ENCODE measurements around the gene VPS45. TPM values are rescaled to one million over a fixed set of nuclear protein-coding genes. Genes with fewer than 3 reads are reported as not detected.

The VPS45 gene
- polyA plus RNA-seq, 3 donors = 36.0 to 41.9 (median 36.8) TPM

DNA sequence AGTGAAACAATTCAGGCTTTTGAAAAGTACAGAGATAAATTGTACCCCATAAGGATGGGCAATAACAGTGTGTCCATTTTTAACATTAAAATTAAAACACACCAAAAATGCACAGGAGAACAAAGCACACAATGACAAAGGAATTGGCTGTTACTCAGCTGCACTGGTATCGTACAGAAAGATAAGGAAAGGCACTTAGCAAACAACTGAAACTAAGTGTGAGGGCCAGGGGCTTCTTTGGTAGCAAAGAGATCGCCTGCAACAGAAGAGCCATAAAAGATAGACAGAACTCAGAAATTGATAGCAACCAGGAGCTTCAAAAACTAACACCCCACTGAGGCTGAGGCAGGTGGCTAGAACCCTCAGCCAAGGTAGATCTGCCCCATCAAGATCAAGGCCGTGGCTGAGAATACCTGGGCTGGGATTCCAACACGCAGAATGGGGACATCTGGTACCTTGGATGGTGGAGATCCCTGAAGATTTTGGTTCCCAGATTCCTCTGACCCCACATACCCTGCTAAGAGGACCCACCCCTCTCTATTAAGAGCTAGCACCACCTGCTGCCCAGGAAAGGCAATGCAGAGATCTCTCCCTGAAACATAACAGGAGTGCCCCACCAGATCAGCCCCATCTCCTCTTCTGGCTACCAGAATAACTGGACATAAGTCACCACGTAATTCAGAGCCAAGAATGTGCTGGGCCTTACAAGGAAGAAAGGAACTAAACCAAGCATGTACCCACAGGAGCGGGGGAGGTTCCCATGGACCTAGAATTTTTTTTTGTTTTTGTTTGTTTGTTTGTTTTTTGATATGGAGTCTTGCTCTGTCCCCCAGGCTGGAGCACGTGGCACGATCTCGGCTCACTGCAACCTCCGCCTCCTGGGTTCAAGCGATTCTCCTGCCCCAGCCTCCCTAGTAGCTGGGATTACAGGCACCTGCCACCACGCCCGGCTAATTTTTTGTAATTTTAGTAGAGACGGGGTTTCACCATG is 98.3 kb downstream of the VPS45 start:
- Mint-ChIP-seq H3K9me3 (no peaks in the 10 kb centered on the region), H3K27ac (peak overlapping the region; percentile 95 to 99 (median 99)), H3K36me3 (peaks cover 12 to 16% of the 10 kb centered on the region in 2 donors), H3K4me1 (peaks cover 80% of the 10 kb centered on the region), H3K4me3 (peak overlapping the region; percentile 27 to 28), H3K27me3 (ENCODE audit: low read depth in 3 of 3) (peaks cover 0 to 2% (median 0%) of the 10 kb centered on the region in 3 donors)
- Histone ChIP-seq H2AFZ (ENCODE audit: insufficient read depth, low read depth, low read length, poor library complexity, severe bottlenecking) (no peak overlapping the region), H3K27me3 (ENCODE audit: control insufficient read depth in 2 of 2, insufficient read depth in 2 of 2, low read length in 2 of 2) (no peaks in the 10 kb centered on the region), H3K4me1 (ENCODE audit: control insufficient read depth in 1 of 2, insufficient read depth in 2 of 2, low read length in 2 of 2) (peaks cover 64 to 77% of the 10 kb centered on the region in 2 donors), H3K4me3 (replicated peaks in 1 of 3; ENCODE audit: low read depth in 2 of 3, low read length in 3 of 3) (peak overlapping the region in 1 of 3 experiments; percentile 83), H3K4me2 (replicated peaks; ENCODE audit: extremely low read depth, low read length, poor library complexity, severe bottlenecking) (peak overlapping the region; percentile 86), H3K9me3 (replicated peaks in 1 of 2; ENCODE audit: control insufficient read depth in 1 of 2, insufficient read depth in 1 of 2, low read length in 2 of 2) (no peaks in the 10 kb centered on the region), H4K20me1 (ENCODE audit: insufficient read depth, low read length) (no peaks in the 10 kb centered on the region), H3K9ac (ENCODE audit: insufficient read depth, low read length, poor library complexity, severe bottlenecking) (no peak overlapping the region), H3K36me3 (replicated peaks in 1 of 2; ENCODE audit: control insufficient read depth in 1 of 2, insufficient read depth in 2 of 2, low read length in 2 of 2) (no peaks in the 10 kb centered on the region), H3K27ac (ENCODE audit: low read depth in 1 of 2, low read length in 2 of 2) (peak overlapping the region; percentile 64 to 97), H3K79me2 (ENCODE audit: insufficient read depth, low read length) (peaks cover 11% of the 10 kb centered on the region)
- 52% methylated on average over 3 of the region's 14 CpGs for WGBS (ENCODE audit: insufficient coverage)
- TF ChIP-seq, protein P1, sequence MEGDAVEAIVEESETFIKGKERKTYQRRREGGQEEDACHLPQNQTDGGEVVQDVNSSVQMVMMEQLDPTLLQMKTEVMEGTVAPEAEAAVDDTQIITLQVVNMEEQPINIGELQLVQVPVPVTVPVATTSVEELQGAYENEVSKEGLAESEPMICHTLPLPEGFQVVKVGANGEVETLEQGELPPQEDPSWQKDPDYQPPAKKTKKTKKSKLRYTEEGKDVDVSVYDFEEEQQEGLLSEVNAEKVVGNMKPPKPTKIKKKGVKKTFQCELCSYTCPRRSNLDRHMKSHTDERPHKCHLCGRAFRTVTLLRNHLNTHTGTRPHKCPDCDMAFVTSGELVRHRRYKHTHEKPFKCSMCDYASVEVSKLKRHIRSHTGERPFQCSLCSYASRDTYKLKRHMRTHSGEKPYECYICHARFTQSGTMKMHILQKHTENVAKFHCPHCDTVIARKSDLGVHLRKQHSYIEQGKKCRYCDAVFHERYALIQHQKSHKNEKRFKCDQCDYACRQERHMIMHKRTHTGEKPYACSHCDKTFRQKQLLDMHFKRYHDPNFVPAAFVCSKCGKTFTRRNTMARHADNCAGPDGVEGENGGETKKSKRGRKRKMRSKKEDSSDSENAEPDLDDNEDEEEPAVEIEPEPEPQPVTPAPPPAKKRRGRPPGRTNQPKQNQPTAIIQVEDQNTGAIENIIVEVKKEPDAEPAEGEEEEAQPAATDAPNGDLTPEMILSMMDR (IDR thresholded peaks at IDR 0.05) = peak; percentile 80
- intact Hi-C loops (cut with micrococcal nuclease) = loop anchor here (2.0 to 10.0 kb wide), 3 partner anchors 15 to 201 kb away; no protein-coding TSS in a partner anchor
- peak in 2 of 3 donors; percentile 49 to 57 for DNase-seq

DNA sequence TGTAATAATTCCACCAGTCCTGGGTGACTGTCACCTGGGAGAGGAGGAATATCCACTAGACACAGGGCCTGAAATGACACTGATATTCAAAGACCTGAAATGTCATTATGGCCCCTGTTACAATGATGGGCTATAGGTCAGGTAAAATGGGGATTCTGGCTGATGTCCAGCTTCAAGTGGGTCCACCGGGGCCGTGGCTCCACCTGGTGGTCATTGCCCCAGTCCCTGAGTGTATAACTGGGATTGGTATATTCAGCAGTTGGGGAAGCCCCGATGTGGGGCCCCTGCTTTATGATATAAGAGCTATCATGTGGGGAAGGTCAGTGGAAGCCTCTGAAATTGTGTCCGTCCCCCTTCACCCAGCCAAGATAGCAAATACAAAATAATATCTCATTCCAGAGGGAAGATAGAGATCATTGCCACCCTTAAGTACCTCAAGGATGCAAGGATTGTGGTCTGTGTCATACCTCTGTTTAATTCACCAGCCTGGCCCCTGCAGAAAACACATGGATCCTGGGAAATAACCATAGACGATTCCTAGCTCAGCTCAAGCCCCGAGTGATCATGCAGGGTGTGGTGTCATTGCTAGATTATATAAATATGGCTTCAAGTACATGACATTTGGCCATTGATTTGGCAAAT is 101.5 kb downstream of the VPS45 start:
- Histone ChIP-seq H4K20me1 (ENCODE audit: insufficient read depth, low read length) (no peaks in the 10 kb centered on the region), H3K79me2 (ENCODE audit: insufficient read depth, low read length) (no peaks in the 10 kb centered on the region), H3K9ac (ENCODE audit: insufficient read depth, low read length, poor library complexity, severe bottlenecking) (no peak overlapping the region), H3K4me3 (replicated peaks in 1 of 3; ENCODE audit: low read depth in 2 of 3, low read length in 3 of 3) (no peak overlapping the region), H3K4me1 (ENCODE audit: control insufficient read depth in 1 of 2, insufficient read depth in 2 of 2, low read length in 2 of 2) (peaks cover 37 to 52% of the 10 kb centered on the region in 2 donors), H3K9me3 (replicated peaks in 1 of 2; ENCODE audit: control insufficient read depth in 1 of 2, insufficient read depth in 1 of 2, low read length in 2 of 2) (no peaks in the 10 kb centered on the region), H2AFZ (ENCODE audit: insufficient read depth, low read depth, low read length, poor library complexity, severe bottlenecking) (no peak overlapping the region), H3K27ac (ENCODE audit: low read depth in 1 of 2, low read length in 2 of 2) (no peak overlapping the region), H3K36me3 (replicated peaks in 1 of 2; ENCODE audit: control insufficient read depth in 1 of 2, insufficient read depth in 2 of 2, low read length in 2 of 2) (no peaks in the 10 kb centered on the region), H3K27me3 (ENCODE audit: control insufficient read depth in 2 of 2, insufficient read depth in 2 of 2, low read length in 2 of 2) (no peaks in the 10 kb centered on the region), H3K4me2 (replicated peaks; ENCODE audit: extremely low read depth, low read length, poor library complexity, severe bottlenecking) (no peak overlapping the region)
- H3K27ac Mint-ChIP-seq = peak overlapping the region in 1 of 7 donors; percentile 72
- peaks cover 60% of the 10 kb centered on the region for H3K4me1 Mint-ChIP-seq
- TF ChIP-seq, protein P1 (IDR thresholded peaks at IDR 0.05) = peak; percentile 87
- H3K36me3 Mint-ChIP-seq = peaks cover 14% of the 10 kb centered on the region in 2 donors
- intact Hi-C loops (cut with micrococcal nuclease) = loop anchor here (1.0 to 10.0 kb wide), 3 partner anchors 96 to 204 kb away; no protein-coding TSS in a partner anchor
- H3K9me3 Mint-ChIP-seq = no peaks in the 10 kb centered on the region
- H3K27me3 Mint-ChIP-seq (ENCODE audit: low read depth in 3 of 3) = peaks cover 0 to 4% (median 0%) of the 10 kb centered on the region in 3 donors
- 82% methylated on average over 2 of the region's 6 CpGs for WGBS (ENCODE audit: insufficient coverage)
- no peak overlapping the region for H3K4me3 Mint-ChIP-seq
- peak; percentile 54 to 77 (median 77) for DNase-seq

Measured in CD14-positive monocyte (primary cell).